NOMO-1 treated with dmso at 0.1 percent for 144 hours (cell line): Measurements from ENCODE around the gene ATL2.
"Not testable (repeated sequence)": the region's sequence is repeated elsewhere in the genome, so short reads cannot be mapped to it uniquely, and the experiment has no call there.

ENCODE experiments used
- DNase-seq: peaks from one replicate; lab custom pipeline; 2025; ENCODE audit not compliant: unreplicated experiment; lab: John Stamatoyannopoulos, UW

The ATL2 gene

DNA sequence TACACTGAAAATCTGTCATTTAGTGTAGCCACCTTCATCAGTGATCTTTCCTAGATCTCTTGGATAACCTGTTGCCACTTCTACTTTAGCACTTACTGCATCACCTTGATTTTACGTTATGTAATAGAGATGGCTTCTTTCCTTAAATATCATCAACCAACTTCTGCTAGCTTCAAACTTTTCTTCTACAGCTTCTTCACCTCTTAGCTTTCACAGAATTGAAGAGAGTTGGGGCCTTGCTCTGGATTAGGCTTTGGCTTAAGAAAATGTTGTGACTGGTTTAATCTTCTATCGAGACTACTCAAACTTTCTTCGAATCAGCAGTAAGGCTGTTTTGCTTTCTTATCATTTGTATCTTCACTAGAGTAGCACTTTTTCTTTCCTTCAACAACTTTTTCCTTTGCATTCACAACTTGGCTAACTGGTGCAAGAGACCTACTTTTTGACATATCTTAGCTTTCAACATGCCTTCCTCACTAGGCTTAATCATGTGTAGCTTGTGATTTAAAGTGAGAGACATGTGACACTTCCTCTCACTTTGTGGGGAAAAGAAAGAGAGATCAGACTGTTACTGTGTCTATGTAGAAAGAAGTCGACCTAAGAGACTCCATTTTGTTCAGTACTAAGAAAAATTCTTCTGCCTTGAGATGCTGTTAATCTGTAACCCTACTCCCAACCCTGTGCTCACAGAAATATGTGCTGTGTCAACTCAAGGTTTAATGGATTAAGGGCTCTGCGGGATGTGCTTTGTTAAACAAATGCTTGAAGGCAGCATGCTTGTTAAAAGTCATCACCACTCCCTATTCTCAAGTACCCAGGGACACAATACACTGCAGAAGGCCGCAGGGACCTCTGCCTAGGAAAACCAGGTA, 99.6 kb downstream of the ATL2 start:
- DNase-seq: no peak

- DNase-seq: peak; percentile 68
These were observed 102.5 kb downstream of the ATL2 start for GRCh38 chr2:38274286-38275276.

DNA sequence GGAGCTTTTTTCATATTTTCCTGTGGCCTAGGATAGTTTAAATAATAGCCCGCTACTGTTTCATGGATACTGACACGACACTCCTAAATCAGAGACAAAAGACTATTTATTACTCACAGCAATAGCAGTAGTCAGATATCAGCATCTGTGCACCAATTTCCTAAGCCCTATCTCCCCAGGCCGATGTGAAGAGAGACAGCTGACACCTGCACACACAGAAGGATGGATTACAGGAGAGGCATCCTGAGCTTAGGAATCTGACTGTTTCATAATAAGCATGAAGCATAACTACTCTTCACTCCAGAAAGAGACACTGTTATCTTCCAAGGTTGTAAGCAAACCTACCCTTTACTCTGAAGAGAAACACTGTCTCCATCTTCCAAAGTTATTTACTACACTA, 105.4 kb downstream of the ATL2 start:
- no peak for DNase-seq

GRCh38 chr2:38269421-38269820, 107.7 kb downstream of the ATL2 start:
- no peak for DNase-seq

DNA sequence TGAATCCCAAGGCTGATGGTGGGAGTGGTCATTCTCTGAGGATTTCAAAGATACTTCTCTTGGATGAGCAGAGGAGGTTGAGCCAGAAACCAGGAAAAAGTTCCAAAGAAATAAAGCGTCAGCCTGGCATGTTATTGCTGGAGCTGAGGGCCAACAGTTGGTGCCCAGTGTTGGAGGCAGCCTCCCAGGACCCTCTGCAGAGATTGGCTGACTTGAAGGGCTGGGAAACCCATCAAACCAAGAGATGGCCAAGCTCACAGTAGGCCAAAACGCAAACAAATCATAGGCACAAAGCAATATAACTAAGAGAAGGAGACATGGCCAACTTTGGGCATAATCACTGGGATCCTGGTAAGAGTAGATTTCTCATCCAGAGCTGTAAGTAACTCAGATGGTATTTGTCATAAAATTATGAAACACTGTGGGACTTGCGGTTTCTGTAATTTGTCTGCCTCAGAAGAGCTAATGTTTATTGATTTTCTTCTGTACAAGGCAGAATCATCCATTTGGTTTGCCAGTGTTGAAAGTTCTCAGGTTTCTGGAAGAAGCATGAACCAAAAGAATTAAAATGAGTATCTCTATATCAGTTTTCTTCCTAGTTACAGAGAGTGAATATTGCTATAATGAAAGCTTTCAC, 108.3 kb downstream of the ATL2 start:
- DNase-seq: peak; percentile 80

DNA sequence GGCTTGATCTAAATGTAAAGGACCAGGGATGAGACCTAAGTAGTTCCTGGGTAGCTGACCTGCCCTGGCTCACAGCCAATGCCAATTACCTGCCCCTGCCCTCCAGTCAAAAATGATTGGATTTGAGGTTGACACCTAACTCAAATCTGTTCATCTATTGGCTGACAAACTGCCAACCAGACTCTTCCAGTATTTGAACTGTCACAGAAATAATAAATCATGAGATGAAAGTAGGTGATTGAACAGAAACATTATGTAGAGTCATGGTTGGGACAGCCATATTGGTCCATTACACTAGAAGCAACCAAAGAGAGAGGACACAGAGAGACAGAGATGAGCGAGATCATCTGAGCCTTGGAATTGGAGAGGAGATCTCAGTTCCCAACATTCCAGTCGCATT, 109.1 kb downstream of the ATL2 start:
- no peak for DNase-seq

DNA sequence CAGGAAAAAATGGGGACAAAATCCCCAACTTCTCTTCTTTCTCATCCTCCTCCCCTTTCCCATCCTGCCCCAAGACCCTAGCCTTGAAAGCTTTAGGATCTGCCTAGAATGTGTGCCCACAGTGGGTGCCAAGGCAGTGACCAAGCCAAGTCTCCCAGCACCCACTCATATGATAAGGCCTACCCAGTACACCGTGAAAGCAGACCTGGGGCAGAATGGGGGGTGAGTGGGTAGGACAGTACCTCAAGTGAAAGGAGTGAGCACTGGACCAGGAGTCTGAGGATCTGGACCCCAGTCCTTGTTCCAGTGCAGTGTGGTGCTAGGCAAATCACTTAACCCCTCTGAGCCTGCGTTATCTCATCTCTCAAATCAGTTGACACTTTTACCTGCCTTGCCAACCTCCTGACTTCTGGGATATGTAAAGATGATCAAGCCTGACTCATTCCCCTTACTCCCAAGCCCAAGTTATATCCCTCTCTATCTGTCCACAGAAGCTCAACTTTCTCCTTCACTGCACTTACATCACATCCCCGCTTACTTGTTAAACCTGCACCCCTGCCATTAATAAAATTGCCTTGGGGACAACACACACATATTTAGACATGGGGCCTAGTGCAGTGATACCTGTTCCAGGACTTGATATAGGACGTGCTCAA, 109.7 kb downstream of the ATL2 start:
- no peak for DNase-seq

GRCh38 chr2:38266382-38267061, 110.6 kb downstream of the ATL2 start:
- no peak for DNase-seq

DNA sequence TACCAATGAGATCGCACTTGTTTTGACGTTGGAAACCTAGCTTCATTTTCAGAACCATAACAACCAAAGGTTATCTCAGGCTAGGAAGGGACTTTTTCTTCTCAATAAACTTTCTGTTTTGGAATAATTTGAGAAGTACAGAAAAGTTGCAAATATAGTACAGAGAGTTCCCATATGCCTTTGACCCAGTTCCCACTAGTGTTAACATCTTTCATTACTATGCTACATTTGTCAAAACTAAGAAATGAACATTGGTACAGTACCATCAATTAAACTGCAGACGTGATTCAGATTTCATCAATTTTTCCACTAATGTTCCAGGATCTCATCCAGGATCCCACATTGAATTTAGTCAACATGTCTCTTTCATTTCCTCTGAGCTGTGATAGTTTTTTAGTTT, 111.6 kb downstream of the ATL2 start:
- no peak for DNase-seq

- peak; percentile 62 for DNase-seq
These were observed 112.5 kb downstream of the ATL2 start for GRCh38 chr2:38264396-38265221.

- no peak for DNase-seq
These were observed 113.8 kb downstream of the ATL2 start for GRCh38 chr2:38263293-38263692.

DNA sequence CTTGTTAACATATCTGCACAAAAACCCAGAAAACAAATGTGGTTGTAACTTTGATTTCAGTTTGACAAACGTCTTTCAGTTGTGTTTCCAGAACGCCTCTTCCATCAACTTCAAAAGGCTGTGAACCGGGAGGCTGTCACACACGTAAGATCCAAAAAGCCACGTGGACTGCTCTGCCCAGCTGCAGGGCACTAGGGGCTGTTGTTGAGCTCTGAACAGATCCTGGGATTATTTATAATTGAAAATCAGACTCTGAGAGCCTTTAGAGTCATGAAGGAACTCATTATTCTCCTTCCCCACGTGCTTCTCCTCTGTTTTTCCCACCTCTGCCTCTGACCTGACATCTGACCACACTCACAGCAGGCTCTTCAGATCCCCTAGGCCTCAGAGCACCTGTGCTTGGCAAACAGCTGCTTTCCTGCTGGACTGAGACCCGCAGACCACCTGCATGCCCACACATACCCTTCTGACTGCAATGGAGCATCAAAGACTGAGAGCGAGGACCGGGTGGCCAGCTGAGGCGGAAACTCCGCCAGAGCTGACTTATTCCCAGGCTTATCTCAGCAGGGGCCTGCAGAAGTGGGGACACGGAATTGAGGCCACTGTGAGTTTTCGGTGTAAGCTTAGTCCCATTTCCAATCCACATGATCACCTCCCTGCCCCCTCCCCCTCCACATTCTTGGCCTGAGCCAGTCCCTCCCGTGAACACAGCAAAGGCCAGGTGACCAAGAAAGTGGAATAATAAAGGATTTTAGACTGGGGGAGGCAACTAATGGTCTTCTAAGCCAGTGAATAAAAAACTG, 114.8 kb downstream of the ATL2 start:
- no peak for DNase-seq

DNA sequence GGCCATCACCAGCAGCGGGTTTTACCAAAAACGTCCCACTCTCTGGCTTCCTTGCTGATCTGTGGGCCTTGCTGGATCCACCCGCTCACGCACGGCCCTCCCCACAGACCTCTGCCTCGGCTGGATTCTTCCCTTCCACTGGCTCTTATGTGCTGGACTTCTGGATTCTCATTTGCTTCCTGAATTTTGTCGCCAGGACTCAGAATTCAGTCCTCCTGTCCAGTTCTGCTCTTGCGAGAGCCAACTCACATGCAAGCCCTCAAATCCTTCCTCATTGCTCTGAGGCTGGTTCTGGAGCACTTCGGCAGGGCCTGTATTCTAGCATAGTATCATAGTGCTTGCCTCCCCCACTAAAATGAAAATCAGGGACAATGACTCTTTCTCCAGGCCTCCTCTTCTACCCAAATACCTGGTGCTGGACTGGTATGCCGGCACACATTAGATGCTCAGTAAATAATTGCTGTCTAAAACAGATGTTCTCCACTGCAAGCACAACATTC, 115.5 kb downstream of the ATL2 start:
- DNase-seq: no peak

GRCh38 chr2:38260972-38261371, 116.1 kb downstream of the ATL2 start:
- DNase-seq: no peak

- DNase-seq: no peak
These were observed 116.6 kb downstream of the ATL2 start for GRCh38 chr2:38260469-38260868.

GRCh38 chr2:38259311-38259710, 117.8 kb downstream of the ATL2 start:
- no peak for DNase-seq

- DNase-seq: not testable (repeated sequence)
These were observed 119.4 kb downstream of the ATL2 start for GRCh38 chr2:38257680-38258079.

GRCh38 chr2:38256610-38257009, 120.5 kb downstream of the ATL2 start:
- no peak for DNase-seq
